Measurements from ENCODE around the gene NLRP10. TPM values are rescaled to one million over a fixed set of nuclear protein-coding genes. Genes with fewer than 3 reads are reported as not detected.

NLRP10 gene
- polyA plus RNA-seq, 3 donors: not detected

DNA sequence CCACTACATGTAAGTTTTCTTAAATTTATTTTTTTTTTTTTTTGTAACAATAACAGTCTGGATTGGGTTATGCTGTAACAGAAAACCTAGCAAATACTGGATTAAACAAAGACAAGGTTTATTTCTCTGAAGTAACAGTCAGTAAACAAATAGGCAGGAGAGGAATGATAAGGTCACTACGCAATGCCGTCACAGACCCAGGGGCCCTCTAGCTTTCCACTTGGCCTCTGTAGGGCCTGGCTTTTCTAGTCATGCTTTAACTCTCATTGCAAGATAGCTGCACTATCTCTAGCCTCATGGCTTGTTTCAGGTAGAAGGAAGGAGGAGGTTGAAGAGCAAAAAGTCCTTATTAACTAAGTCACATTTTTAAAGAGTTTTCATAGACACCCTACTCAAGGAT, 40.7 kb downstream of the NLRP10 start:
- H3K27ac ChIP-seq (ENCODE audit: low read depth, low read length): no peak overlapping the region
- 24 to 72% (median 64%) methylated on average over 2 of the region's 2 CpGs for WGBS, 3 donors

DNA sequence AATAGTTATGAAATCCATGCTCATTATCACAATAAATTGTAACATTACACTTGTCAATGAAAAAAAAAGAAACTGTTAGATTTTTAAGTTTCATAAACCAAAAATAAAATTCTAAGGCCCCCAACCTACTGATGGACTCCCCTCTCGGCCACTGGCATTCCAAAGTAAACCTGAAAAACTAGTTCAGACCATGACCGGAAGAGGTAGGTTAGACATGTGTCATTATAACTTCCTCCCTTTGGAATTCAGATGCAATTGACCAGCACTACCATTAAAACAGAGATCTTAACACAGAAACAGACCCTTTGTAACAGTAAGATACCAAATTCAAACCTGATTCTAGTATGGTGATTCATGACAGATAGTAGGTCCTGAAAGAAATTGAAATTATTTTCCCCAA, 47.1 kb downstream of the NLRP10 start:
- H3K27ac ChIP-seq (ENCODE audit: low read depth, low read length): no peak overlapping the region
- WGBS, 3 donors: 66 to 80% (median 67%) methylated on average over 2 of the region's 2 CpGs

Other genes starting within 250 kb of the NLRP10 start
- gene OR5P2, start 168.5 kb downstream of the NLRP10 start, polyA plus RNA-seq: not detected
- not detected for gene OR5P3, start 134.6 kb downstream of the NLRP10 start, polyA plus RNA-seq
- not detected for gene OR10A6, start 34.2 kb downstream of the NLRP10 start, polyA plus RNA-seq
- not detected for gene OR10A3, start 23.7 kb downstream of the NLRP10 start, polyA plus RNA-seq
- 100 to 1,000 TPM; 277 to 670 (median 435) TPM for gene EIF3F, start 21.9 kb upstream of the NLRP10 start, polyA plus RNA-seq
- gene TUB, start 115.8 kb upstream of the NLRP10 start, polyA plus RNA-seq: 10 to 100 TPM in 1 of 3 donors, 1 to 10 TPM in 2; 1.2 to 16.1 (median 2.7) TPM
- gene RIC3, start 203.6 kb upstream of the NLRP10 start, polyA plus RNA-seq: 10 to 100 TPM in 1 of 3 donors, 1 to 10 TPM in 2; 2.0 to 10.3 (median 2.1) TPM

Data from adipose tissue (tissue), 3 donors.